ENCODE measurements around the gene ARID1B. TPM values are rescaled to one million over a fixed set of nuclear protein-coding genes. Genes with fewer than 3 reads are reported as not detected.

The ARID1B gene
- total RNA-seq, 6 experiments from 2014 or later, result 23.2 to 35.3 (median 30.7) TPM

GRCh38 chr6:156783958-156784357 is 6.8 kb downstream of the ARID1B start:
- Histone ChIP-seq H3K9me3 (no peaks in the 10 kb centered on the region), H3K27me3 (no peaks in the 10 kb centered on the region), H3K27ac (no peak overlapping the region), H3K4me3 (no peak overlapping the region), H3K36me3 (peaks cover 0 to 4% (median 0%) of the 10 kb centered on the region in 4 donors), H3K4me1 (peaks cover 0 to 26% (median 0%) of the 10 kb centered on the region in 4 donors)
- DNase-seq, result no peak
- 69% methylated on average over 2 of the region's 6 CpGs for WGBS (ENCODE audit: insufficient coverage, low coverage, low lambda C conversion rate, missing lambda C conversion rate)
- no peak for ATAC-seq
- TF ChIP-seq POLR2A (IDR thresholded peaks at IDR 0.05) (no peak), CTCF (IDR thresholded peaks at IDR 0.05) (no peak)
- intact Hi-C loops (cut with DNase I), result no loop called here

GRCh38 chr6:156786652-156787051 is 9.5 kb downstream of the ARID1B start:
- Histone ChIP-seq H3K36me3 (peaks cover 0 to 4% (median 0%) of the 10 kb centered on the region in 4 donors), H3K4me3 (no peak overlapping the region), H3K27ac (no peak overlapping the region), H3K9me3 (no peaks in the 10 kb centered on the region), H3K4me1 (peaks cover 0 to 22% (median 4%) of the 10 kb centered on the region in 4 donors), H3K27me3 (no peaks in the 10 kb centered on the region)
- intact Hi-C loops (cut with DNase I), result no loop called here
- TF ChIP-seq CTCF (IDR thresholded peaks at IDR 0.05) (no peak), POLR2A (IDR thresholded peaks at IDR 0.05) (no peak)
- DNase-seq (no peak), ATAC-seq (no peak)
- WGBS (ENCODE audit: insufficient coverage, low coverage, low lambda C conversion rate, missing lambda C conversion rate), result 74% methylated on average over 4 of the region's 4 CpGs

GRCh38 chr6:156787569-156788492 is 10.7 kb downstream of the ARID1B start:
- Histone ChIP-seq H3K9me3 (no peaks in the 10 kb centered on the region), H3K36me3 (peaks cover 0 to 4% (median 0%) of the 10 kb centered on the region in 4 donors), H3K27me3 (no peaks in the 10 kb centered on the region), H3K4me3 (no peak overlapping the region), H3K4me1 (peaks cover 0 to 13% (median 6%) of the 10 kb centered on the region in 4 donors), H3K27ac (no peak overlapping the region)
- TF ChIP-seq POLR2A (IDR thresholded peaks at IDR 0.05) (no peak), CTCF (IDR thresholded peaks at IDR 0.05) (no peak)
- intact Hi-C loops (cut with DNase I), result no loop called here
- no peak for DNase-seq
- 81% methylated on average over 5 of the region's 5 CpGs for WGBS (ENCODE audit: insufficient coverage, low coverage, low lambda C conversion rate, missing lambda C conversion rate)
- no peak for ATAC-seq

- intact Hi-C loops (cut with DNase I), result no loop called here
- TF ChIP-seq POLR2A (IDR thresholded peaks at IDR 0.05), result no peak
- TF ChIP-seq CTCF (IDR thresholded peaks at IDR 0.05), result no peak
Measured at GRCh38 chr6:156789081-156789943, 12.1 kb downstream of the ARID1B start.

More at GRCh38 chr6:156789081-156789943, 12.1 kb downstream of the ARID1B start:
- H3K9me3 ChIP-seq, result no peaks in the 10 kb centered on the region
- H3K27me3 ChIP-seq, result no peaks in the 10 kb centered on the region
- H3K36me3 ChIP-seq, result peaks cover 0 to 4% (median 0%) of the 10 kb centered on the region in 4 donors
- H3K4me1 ChIP-seq, result peaks cover 0 to 16% (median 6%) of the 10 kb centered on the region in 4 donors
- ATAC-seq (peak in 1 of 4 donors; percentile 13), DNase-seq (no peak)
- 62% methylated on average over 7 of the region's 7 CpGs for WGBS (ENCODE audit: insufficient coverage, low coverage, low lambda C conversion rate, missing lambda C conversion rate)
- H3K27ac ChIP-seq, result no peak overlapping the region
- no peak overlapping the region for H3K4me3 ChIP-seq
